HG02678 (cell line): Measurements from ENCODE around the gene CYP2S1.
"Not testable (repeated sequence)": the region's sequence is repeated elsewhere in the genome, so short reads cannot be mapped to it uniquely, and the experiment has no call there.

Source experiments
- ATAC-seq: cut with Tn5 transposase; IDR thresholded peaks from one replicate; pipeline ENCODE4 v1.9.1; 2021; ENCODE audit warnings: mild to moderate bottlenecking, moderate library complexity; ENCODE audit not compliant: unreplicated experiment

CYP2S1 gene

DNA sequence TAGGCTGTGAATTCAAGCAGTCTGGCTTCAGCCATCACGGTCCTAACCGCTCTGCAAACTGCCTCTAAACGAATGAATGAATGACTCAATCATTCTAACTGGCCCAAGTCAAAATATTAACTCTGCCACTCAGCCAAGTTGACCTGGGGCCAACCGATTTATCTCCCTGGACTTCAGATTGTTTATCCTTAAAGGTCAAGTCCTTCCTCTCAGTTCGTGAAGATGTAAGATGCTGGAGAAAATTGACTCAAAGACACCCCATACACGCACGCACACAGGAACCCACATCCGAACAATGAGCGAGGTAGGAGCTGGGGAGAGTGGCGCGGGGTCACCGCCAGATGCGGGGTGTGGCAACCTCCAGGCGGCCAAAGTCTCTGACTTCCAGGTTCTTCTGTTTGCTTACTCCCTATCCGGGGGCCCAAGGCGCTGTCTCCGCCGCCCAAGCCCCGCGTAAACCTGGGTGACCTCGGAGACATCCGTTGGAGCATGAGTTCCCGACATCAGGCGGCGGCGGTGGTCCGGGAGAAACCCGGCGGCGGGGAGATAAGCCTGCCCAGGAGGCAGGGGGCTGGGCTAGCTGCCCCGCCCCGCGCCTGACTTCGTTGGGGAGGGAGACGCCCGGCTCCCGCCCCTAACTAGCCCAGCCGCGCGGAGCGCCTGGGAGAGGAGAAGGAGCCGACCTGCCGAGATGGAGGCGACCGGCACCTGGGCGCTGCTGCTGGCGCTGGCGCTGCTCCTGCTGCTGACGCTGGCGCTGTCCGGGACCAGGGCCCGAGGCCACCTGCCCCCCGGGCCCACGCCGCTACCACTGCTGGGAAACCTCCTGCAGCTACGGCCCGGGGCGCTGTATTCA lies at the start of gene CYP2S1:
Gene CYP2S1, plus strand, starts transcription at position 646 of the 856 bp plus-strand sequence. Its CDS starts 46 bp downstream, at position 692.
- no peak for ATAC-seq

DNA sequence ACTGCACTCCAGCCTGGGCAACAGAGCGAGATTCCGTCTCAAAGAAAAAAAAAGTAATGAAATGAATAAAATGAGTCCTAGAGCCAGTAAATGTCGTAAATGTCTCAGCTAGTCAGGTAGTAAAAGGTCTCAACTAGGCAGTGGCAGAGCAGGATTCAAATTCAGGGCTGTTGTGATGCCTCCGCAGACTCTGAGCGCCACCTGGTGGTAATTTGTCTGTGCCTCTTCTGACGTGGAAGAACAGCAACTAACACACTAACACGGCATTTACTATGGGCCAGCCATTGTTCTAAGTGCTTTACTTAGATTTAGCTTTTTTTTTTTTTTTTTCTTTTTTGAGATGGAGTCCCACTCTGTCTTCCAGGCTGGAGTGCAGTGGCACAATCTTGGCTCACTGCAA lies 48.6 kb upstream of the CYP2S1 start:
- no peak for ATAC-seq

GRCh38 chr19:41149831-41150230 lies 43.2 kb upstream of the CYP2S1 start:
- no peak for ATAC-seq

DNA sequence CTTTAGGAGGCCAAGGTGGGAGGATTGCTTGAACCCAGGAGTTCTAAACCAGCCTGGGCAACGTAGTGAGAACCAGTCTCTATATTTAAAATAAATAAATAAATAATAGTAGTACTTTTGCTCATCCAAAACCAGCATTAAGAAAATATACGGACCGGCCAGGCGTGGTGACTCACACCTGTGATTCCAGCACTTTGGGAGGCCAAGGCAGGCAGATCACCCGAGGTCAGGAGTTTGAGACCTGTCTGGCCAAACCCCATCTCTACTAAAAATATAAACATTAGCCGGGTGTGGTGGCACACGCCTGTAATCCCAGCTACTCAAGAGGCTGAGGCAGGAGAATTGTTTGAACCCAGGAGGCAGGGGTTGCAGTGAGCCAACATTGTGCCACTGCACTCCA lies 42.0 kb upstream of the CYP2S1 start:
- ATAC-seq = not testable (repeated sequence)

DNA sequence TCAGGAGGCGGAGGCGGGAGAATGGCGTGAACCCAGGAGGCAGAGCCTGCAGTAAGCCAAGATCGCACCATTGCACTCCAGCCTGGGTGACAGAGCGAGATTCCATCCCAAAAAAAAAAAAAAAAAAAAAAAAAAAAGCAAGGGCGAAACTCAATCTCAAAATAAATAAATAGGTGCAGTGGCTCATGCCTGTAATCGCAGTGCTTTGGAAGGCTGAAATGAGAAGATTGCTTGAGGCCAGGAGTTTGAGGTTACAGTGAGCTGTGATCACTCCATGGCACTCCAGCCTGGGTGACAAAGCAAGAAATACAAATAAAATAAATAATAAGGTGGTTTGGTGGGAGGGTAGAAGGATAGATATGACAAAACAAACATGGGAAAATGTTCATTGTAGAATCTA lies 39.0 kb upstream of the CYP2S1 start:
- no peak for ATAC-seq

- no peak for ATAC-seq
These were observed 36.8 kb upstream of the CYP2S1 start for GRCh38 chr19:41156207-41156606.

GRCh38 chr19:41159881-41160280 lies 33.1 kb upstream of the CYP2S1 start:
- ATAC-seq = no peak

GRCh38 chr19:41161903-41162302 lies 31.1 kb upstream of the CYP2S1 start:
- ATAC-seq = no peak

GRCh38 chr19:41166944-41167804 lies 25.8 kb upstream of the CYP2S1 start:
- no peak for ATAC-seq

DNA sequence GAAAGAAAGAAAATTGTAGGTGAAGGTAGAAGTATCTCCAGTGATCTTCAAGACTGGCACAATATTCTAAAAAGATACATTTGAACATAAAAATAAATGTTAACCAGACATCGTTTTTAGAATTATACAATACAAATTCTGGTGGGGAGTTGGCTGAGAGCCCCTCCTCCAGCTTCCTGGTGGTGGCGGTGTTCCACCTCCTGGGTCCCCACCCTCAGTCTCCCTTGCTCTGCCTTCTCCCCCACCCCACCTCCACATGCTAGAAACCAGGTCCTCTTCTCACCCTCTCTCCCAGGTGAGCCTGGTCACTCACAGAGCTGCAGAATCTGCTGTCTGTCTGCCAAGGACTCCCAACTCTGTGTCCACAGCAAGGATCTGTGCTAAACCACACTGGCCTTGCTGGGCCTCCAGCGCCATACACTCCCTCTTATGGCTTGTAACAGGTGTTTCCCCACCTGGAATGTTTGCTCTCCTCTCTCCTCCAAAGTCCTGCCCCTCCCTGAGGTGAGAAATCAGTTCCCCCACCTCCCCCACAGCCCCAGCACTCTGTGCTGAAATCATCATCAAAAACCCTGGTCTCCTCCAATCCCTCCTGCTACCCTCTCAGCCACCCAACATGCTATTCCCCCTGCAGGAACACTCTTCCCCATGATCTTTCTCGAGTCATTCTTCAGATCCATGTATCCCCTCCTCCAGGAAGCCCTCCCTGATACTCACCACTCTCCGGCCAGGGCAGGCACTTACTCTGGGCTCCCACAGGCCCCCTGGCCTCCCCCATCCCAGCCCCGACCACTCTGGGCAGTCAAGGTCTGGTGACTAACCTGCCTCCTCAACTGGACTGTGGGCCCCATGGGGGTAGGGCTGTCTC lies 20.5 kb upstream of the CYP2S1 start:
- ATAC-seq = no peak

GRCh38 chr19:41174297-41174928 lies 18.6 kb upstream of the CYP2S1 start:
- no peak for ATAC-seq

DNA sequence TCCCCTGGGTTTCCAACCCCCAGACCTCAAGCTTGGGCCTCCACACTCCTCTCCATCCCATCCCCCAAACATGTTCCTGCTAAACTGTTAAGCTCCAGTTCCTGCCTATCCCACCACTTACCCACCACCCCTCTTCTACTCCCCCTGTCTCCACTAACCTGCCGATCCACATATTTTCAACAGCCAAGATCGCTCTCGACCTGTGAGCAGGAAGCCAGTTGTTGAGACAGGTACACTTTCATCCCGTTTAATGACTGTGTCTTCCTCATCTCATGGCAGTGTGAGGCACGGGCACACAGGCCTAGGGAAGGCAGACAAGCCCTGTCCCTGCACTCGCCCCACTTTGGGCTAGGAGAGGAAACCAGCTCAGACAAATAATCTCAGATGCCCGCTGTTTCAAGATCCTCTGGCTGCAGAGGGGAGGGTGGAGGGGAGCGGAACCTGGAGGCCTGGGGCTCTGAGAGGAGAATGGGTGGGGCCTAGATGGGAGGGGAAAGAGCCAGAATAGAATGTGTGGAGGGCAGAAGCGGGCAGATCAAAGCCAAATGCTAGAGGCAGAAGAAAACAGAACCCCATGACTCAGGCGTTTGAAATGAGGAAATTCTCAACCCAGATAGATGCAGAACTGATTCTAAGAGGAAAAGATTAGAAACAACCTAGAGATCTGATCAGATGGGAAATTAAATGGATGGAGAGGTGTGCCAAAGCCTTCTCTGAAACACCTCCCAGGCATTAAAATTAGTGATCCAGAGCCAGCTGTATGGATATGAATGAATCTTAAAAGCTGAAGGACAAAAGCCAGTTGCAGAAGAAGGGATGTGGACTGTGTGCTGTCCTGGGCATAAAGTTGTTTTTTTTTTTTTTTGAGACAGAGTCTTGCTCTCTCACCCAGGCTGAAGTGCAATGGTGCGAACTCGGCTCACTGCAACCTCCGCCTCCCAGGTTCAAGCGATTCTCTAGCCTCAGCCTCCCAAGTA lies 16.9 kb upstream of the CYP2S1 start:
- no peak for ATAC-seq

GRCh38 chr19:41180173-41180572 lies 12.8 kb upstream of the CYP2S1 start:
- ATAC-seq = not testable (repeated sequence)

- no peak for ATAC-seq
These were observed 5.8 kb upstream of the CYP2S1 start for GRCh38 chr19:41186971-41187883.

DNA sequence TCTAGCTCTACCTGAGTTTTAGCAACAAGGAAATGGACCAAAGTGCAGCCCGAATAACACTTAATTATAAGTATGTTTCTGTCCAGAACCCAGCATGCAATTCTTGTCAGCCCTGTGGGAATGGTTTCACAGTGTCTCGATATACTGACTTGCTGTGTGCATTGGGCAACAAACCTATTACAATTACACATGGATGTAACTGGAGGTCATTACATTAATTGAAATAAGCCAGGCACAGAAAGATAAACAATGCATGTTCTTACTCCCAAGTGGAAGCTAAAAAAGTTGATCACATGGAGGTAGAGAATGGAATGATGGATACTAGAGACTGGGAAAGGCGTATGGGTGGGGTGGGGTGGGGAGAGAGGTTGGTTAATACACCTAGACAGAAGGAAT lies 5.1 kb upstream of the CYP2S1 start:
- ATAC-seq = no peak

GRCh38 chr19:41189425-41190065 lies 3.5 kb upstream of the CYP2S1 start:
- ATAC-seq = no peak

GRCh38 chr19:41193430-41194156 lies 574 bp downstream of the CYP2S1 start:
- no peak for ATAC-seq
